ENCODE results near the gene ACTR5.

ACTR5 gene

GRCh38 chr20:38723017-38723847 lies 25.0 kb upstream of the ACTR5 start (continued):
- no peak for TF ChIP-seq ZNF449 (tag by site-specific recombination; IDR thresholded peaks at IDR 0.05)
- TF ChIP-seq ZNF747 (tag by site-specific recombination; IDR thresholded peaks at IDR 0.05): no peak
- TF ChIP-seq, protein P1, sequence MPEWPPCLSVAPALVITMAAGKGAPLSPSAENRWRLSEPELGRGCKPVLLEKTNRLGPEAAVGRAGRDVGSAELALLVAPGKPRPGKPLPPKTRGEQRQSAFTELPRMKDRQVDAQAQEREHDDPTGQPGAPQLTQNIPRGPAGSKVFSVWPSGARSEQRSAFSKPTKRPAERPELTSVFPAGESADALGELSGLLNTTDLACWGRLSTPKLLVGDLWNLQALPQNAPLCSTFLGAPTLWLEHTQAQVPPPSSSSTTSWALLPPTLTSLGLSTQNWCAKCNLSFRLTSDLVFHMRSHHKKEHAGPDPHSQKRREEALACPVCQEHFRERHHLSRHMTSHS (tag by site-specific recombination; IDR thresholded peaks at IDR 0.05): no peak
- no peak for TF ChIP-seq ZNF24 (tag by site-specific recombination; IDR thresholded peaks at IDR 0.05)
- TF ChIP-seq ZNF548 (tag by site-specific recombination; IDR thresholded peaks at IDR 0.05): no peak
- no peak for TF ChIP-seq ZNF549 (tag by site-specific recombination; IDR thresholded peaks at IDR 0.05)
- TF ChIP-seq SP3 (tag by site-specific recombination; IDR thresholded peaks at IDR 0.05): peak; percentile 4; the same call in 1 of the 2 replicates
- TF ChIP-seq, protein P2, sequence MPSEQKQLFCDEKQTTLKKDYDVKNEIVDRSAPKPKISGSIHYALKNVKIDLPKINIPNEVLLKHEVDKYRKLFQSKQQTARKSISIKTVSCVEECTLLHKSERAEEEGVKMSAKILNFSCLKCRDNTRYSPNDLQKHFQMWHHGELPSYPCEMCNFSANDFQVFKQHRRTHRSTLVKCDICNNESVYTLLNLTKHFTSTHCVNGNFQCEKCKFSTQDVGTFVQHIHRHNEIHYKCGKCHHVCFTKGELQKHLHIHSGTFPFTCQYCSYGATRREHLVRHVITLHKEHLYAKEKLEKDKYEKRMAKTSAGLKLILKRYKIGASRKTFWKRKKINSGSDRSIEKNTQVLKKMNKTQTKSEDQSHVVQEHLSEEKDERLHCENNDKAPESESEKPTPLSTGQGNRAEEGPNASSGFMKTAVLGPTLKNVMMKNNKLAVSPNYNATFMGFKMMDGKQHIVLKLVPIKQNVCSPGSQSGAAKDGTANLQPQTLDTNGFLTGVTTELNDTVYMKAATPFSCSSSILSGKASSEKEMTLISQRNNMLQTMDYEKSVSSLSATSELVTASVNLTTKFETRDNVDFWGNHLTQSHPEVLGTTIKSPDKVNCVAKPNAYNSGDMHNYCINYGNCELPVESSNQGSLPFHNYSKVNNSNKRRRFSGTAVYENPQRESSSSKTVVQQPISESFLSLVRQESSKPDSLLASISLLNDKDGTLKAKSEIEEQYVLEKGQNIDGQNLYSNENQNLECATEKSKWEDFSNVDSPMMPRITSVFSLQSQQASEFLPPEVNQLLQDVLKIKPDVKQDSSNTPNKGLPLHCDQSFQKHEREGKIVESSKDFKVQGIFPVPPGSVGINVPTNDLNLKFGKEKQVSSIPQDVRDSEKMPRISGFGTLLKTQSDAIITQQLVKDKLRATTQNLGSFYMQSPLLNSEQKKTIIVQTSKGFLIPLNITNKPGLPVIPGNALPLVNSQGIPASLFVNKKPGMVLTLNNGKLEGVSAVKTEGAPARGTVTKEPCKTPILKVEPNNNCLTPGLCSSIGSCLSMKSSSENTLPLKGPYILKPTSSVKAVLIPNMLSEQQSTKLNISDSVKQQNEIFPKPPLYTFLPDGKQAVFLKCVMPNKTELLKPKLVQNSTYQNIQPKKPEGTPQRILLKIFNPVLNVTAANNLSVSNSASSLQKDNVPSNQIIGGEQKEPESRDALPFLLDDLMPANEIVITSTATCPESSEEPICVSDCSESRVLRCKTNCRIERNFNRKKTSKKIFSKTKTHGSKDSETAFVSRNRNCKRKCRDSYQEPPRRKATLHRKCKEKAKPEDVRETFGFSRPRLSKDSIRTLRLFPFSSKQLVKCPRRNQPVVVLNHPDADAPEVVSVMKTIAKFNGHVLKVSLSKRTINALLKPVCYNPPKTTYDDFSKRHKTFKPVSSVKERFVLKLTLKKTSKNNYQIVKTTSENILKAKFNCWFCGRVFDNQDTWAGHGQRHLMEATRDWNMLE (tag by site-specific recombination; conservative IDR thresholded peaks at IDR 0.05; ENCODE audit: low read depth): no peak
- peak; percentile 91 for TF ChIP-seq ZNF600 (tag by site-specific recombination; IDR thresholded peaks at IDR 0.05)
- TF ChIP-seq ZNF529 (tag by site-specific recombination; IDR thresholded peaks at IDR 0.05; ENCODE audit: insufficient replicate concordance): no peak
- no peak for TF ChIP-seq ZNF148 (tag by site-specific recombination; IDR thresholded peaks at IDR 0.05; ENCODE audit: borderline replicate concordance)
- TF ChIP-seq ZNF621 (tag by site-specific recombination; IDR thresholded peaks at IDR 0.05): no peak
- no peak for TF ChIP-seq ZNF404 (tag by site-specific recombination; IDR thresholded peaks at IDR 0.05)
- TF ChIP-seq, protein P3, sequence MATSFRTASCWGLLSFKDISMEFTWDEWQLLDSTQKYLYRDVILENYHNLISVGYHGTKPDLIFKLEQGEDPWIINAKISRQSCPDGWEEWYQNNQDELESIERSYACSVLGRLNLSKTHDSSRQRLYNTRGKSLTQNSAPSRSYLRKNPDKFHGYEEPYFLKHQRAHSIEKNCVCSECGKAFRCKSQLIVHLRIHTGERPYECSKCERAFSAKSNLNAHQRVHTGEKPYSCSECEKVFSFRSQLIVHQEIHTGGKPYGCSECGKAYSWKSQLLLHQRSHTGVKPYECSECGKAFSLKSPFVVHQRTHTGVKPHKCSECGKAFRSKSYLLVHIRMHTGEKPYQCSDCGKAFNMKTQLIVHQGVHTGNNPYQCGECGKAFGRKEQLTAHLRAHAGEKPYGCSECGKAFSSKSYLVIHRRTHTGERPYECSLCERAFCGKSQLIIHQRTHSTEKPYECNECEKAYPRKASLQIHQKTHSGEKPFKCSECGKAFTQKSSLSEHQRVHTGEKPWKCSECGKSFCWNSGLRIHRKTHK (tag by site-specific recombination; IDR thresholded peaks at IDR 0.05): no peak
- TF ChIP-seq GFI1B (tag by site-specific recombination; IDR thresholded peaks at IDR 0.05): no peak
- peak; percentile 27 for TF ChIP-seq ZBTB26 (tag by site-specific recombination; optimal IDR thresholded peaks at IDR 0.05)
- no peak for TF ChIP-seq ZNF792 (tag by site-specific recombination; IDR thresholded peaks at IDR 0.05)
- no peak for TF ChIP-seq ZFP37 (tag by site-specific recombination; IDR thresholded peaks at IDR 0.05)
- no peak for TF ChIP-seq ZNF510 (tag by site-specific recombination; IDR thresholded peaks at IDR 0.05; ENCODE audit: insufficient replicate concordance)
- TF ChIP-seq, protein P4, sequence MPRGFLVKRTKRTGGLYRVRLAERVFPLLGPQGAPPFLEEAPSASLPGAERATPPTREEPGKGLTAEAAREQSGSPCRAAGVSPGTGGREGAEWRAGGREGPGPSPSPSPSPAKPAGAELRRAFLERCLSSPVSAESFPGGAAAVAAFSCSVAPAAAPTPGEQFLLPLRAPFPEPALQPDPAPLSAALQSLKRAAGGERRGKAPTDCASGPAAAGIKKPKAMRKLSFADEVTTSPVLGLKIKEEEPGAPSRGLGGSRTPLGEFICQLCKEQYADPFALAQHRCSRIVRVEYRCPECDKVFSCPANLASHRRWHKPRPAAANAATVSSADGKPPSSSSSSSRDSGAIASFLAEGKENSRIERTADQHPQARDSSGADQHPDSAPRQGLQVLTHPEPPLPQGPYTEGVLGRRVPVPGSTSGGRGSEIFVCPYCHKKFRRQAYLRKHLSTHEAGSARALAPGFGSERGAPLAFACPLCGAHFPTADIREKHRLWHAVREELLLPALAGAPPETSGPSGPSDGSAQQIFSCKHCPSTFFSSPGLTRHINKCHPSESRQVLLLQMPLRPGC (tag by site-specific recombination; IDR thresholded peaks at IDR 0.05): no peak
- TF ChIP-seq ZNF394 (tag by site-specific recombination; IDR thresholded peaks at IDR 0.05; ENCODE audit: borderline replicate concordance): no peak
- no peak for TF ChIP-seq ZNF544 (tag by site-specific recombination; IDR thresholded peaks at IDR 0.05)

All from HEK293 (cell line).